ENCODE results near the gene ZNF678. TPM values are rescaled to one million over a fixed set of nuclear protein-coding genes. Genes with fewer than 3 reads are reported as not detected.

The ZNF678 gene
- total and polyA plus RNA-seq, 2 of the 8 experiments (the other 6 are each of a cell fraction or from before 2014, with no cell fraction given): 6.9 to 28.3 TPM

DNA sequence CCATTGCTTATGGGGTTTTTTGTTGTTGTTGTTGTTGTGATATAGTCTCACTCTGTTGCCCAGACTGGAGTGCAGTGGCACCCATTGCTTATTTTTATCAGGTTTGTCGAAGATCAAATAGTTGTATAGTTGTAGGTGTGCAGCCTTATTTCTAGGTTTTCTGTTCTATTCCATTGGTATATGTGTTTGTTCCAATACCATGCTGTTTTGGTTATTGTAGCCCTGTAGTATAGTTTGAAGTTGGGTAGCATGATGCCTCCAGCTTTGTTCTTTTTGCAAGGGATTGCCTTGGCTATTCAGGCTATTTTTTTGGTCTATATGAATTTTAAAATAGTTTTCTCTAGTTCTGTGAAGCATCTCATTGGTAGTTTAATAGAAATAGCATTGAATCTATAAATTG, 11.6 kb downstream of the ZNF678 start (continued):
- TF ChIP-seq, protein P1, sequence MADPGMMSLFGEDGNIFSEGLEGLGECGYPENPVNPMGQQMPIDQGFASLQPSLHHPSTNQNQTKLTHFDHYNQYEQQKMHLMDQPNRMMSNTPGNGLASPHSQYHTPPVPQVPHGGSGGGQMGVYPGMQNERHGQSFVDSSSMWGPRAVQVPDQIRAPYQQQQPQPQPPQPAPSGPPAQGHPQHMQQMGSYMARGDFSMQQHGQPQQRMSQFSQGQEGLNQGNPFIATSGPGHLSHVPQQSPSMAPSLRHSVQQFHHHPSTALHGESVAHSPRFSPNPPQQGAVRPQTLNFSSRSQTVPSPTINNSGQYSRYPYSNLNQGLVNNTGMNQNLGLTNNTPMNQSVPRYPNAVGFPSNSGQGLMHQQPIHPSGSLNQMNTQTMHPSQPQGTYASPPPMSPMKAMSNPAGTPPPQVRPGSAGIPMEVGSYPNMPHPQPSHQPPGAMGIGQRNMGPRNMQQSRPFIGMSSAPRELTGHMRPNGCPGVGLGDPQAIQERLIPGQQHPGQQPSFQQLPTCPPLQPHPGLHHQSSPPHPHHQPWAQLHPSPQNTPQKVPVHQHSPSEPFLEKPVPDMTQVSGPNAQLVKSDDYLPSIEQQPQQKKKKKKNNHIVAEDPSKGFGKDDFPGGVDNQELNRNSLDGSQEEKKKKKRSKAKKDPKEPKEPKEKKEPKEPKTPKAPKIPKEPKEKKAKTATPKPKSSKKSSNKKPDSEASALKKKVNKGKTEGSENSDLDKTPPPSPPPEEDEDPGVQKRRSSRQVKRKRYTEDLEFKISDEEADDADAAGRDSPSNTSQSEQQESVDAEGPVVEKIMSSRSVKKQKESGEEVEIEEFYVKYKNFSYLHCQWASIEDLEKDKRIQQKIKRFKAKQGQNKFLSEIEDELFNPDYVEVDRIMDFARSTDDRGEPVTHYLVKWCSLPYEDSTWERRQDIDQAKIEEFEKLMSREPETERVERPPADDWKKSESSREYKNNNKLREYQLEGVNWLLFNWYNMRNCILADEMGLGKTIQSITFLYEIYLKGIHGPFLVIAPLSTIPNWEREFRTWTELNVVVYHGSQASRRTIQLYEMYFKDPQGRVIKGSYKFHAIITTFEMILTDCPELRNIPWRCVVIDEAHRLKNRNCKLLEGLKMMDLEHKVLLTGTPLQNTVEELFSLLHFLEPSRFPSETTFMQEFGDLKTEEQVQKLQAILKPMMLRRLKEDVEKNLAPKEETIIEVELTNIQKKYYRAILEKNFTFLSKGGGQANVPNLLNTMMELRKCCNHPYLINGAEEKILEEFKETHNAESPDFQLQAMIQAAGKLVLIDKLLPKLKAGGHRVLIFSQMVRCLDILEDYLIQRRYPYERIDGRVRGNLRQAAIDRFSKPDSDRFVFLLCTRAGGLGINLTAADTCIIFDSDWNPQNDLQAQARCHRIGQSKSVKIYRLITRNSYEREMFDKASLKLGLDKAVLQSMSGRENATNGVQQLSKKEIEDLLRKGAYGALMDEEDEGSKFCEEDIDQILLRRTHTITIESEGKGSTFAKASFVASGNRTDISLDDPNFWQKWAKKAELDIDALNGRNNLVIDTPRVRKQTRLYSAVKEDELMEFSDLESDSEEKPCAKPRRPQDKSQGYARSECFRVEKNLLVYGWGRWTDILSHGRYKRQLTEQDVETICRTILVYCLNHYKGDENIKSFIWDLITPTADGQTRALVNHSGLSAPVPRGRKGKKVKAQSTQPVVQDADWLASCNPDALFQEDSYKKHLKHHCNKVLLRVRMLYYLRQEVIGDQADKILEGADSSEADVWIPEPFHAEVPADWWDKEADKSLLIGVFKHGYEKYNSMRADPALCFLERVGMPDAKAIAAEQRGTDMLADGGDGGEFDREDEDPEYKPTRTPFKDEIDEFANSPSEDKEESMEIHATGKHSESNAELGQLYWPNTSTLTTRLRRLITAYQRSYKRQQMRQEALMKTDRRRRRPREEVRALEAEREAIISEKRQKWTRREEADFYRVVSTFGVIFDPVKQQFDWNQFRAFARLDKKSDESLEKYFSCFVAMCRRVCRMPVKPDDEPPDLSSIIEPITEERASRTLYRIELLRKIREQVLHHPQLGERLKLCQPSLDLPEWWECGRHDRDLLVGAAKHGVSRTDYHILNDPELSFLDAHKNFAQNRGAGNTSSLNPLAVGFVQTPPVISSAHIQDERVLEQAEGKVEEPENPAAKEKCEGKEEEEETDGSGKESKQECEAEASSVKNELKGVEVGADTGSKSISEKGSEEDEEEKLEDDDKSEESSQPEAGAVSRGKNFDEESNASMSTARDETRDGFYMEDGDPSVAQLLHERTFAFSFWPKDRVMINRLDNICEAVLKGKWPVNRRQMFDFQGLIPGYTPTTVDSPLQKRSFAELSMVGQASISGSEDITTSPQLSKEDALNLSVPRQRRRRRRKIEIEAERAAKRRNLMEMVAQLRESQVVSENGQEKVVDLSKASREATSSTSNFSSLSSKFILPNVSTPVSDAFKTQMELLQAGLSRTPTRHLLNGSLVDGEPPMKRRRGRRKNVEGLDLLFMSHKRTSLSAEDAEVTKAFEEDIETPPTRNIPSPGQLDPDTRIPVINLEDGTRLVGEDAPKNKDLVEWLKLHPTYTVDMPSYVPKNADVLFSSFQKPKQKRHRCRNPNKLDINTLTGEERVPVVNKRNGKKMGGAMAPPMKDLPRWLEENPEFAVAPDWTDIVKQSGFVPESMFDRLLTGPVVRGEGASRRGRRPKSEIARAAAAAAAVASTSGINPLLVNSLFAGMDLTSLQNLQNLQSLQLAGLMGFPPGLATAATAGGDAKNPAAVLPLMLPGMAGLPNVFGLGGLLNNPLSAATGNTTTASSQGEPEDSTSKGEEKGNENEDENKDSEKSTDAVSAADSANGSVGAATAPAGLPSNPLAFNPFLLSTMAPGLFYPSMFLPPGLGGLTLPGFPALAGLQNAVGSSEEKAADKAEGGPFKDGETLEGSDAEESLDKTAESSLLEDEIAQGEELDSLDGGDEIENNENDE (IDR thresholded peaks at IDR 0.05; ENCODE audit: insufficient replicate concordance, low read length): no peak
- TF ChIP-seq TCF12 (IDR thresholded peaks at IDR 0.05; ENCODE audit: low read depth, low read length) (no peak), YY1 (IDR thresholded peaks at IDR 0.05; ENCODE audit: low read depth, low read length) (no peak), ASH2L (IDR thresholded peaks at IDR 0.05; ENCODE audit: low read length) (no peak), RFX5 (IDR thresholded peaks at IDR 0.05; ENCODE audit: borderline replicate concordance, low read depth, low read length) (no peak), POU5F1 (IDR thresholded peaks at IDR 0.05; ENCODE audit: low read depth, low read length) (no peak), SIN3A (conservative IDR thresholded peaks at IDR 0.05 in 1 of 2, IDR thresholded peaks at IDR 0.05 in 1 of 2; ENCODE audit: low read depth in 1 of 2, low read length in 2 of 2) (no peak), NANOG (IDR thresholded peaks at IDR 0.05; ENCODE audit: insufficient read depth, low read depth, low read length, poor library complexity, severe bottlenecking) (no peak)
- TF ChIP-seq, protein P2, sequence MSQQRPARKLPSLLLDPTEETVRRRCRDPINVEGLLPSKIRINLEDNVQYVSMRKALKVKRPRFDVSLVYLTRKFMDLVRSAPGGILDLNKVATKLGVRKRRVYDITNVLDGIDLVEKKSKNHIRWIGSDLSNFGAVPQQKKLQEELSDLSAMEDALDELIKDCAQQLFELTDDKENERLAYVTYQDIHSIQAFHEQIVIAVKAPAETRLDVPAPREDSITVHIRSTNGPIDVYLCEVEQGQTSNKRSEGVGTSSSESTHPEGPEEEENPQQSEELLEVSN (IDR thresholded peaks at IDR 0.05): no peak
- TF ChIP-seq, protein P3, sequence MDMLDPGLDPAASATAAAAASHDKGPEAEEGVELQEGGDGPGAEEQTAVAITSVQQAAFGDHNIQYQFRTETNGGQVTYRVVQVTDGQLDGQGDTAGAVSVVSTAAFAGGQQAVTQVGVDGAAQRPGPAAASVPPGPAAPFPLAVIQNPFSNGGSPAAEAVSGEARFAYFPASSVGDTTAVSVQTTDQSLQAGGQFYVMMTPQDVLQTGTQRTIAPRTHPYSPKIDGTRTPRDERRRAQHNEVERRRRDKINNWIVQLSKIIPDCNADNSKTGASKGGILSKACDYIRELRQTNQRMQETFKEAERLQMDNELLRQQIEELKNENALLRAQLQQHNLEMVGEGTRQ (IDR thresholded peaks at IDR 0.05; ENCODE audit: low read length): no peak

All from H1 (cell line).